GM19025 (cell line): ENCODE results near the gene HMCN2.

Source experiments
- ATAC-seq: cut with Tn5 transposase; IDR thresholded peaks from one replicate; pipeline ENCODE4 v1.9.1; 2021; ENCODE audit warnings: mild to moderate bottlenecking, low read depth, moderate library complexity; ENCODE audit not compliant: unreplicated experiment

The HMCN2 gene

GRCh38 chr9:130459151-130459550 is 193.6 kb downstream of the HMCN2 start:
- ATAC-seq = no peak

- ATAC-seq = no peak
Observed at GRCh38 chr9:130459941-130460669, 194.5 kb downstream of the HMCN2 start.

- ATAC-seq = no peak
Observed at GRCh38 chr9:130461218-130461630, 195.7 kb downstream of the HMCN2 start.

- no peak for ATAC-seq
Observed at GRCh38 chr9:130461731-130462130, 196.2 kb downstream of the HMCN2 start.

GRCh38 chr9:130462685-130463540 is 197.4 kb downstream of the HMCN2 start:
- ATAC-seq = no peak

GRCh38 chr9:130463763-130464745 is 198.5 kb downstream of the HMCN2 start:
- no peak for ATAC-seq

GRCh38 chr9:130465383-130466096 is 200.0 kb downstream of the HMCN2 start:
- no peak for ATAC-seq

GRCh38 chr9:130466537-130467217 is 201.1 kb downstream of the HMCN2 start:
- no peak for ATAC-seq

GRCh38 chr9:130467316-130467715 is 201.8 kb downstream of the HMCN2 start:
- ATAC-seq = no peak

GRCh38 chr9:130468566-130468965 is 203.0 kb downstream of the HMCN2 start:
- no peak for ATAC-seq

- no peak for ATAC-seq
Observed at GRCh38 chr9:130470269-130470668, 204.7 kb downstream of the HMCN2 start.

- no peak for ATAC-seq
Observed at GRCh38 chr9:130470950-130471349, 205.4 kb downstream of the HMCN2 start.

GRCh38 chr9:130471411-130472183 is 206.0 kb downstream of the HMCN2 start:
- ATAC-seq = no peak

GRCh38 chr9:130472184-130472705 is 206.7 kb downstream of the HMCN2 start:
- ATAC-seq = no peak

GRCh38 chr9:130473009-130473408 is 207.4 kb downstream of the HMCN2 start:
- ATAC-seq = no peak

- ATAC-seq = no peak
Observed at GRCh38 chr9:130473566-130473965, 208.0 kb downstream of the HMCN2 start.

GRCh38 chr9:130474106-130474505 is 208.5 kb downstream of the HMCN2 start:
- ATAC-seq = no peak

GRCh38 chr9:130476151-130476730 is 210.7 kb downstream of the HMCN2 start:
- ATAC-seq = no peak
